ENCODE results near the gene CCDC88A.
"Not testable (repeated sequence)": the region's sequence is repeated elsewhere in the genome, so short reads cannot be mapped to it uniquely, and the experiment has no call there.

Gene CCDC88A

GRCh38 chr2:55395724-55396605 lies 23.7 kb downstream of the CCDC88A start:
- H3K27ac ChIP-seq = no peak overlapping the region
- no peak overlapping the region for H3K4me3 ChIP-seq

- H3K4me3 ChIP-seq = no peak overlapping the region
- no peak overlapping the region for H3K27ac ChIP-seq
Observed at GRCh38 chr2:55391615-55392242, 27.9 kb downstream of the CCDC88A start.

- no peak overlapping the region for H3K4me3 ChIP-seq
- H3K27ac ChIP-seq = no peak overlapping the region
Observed at GRCh38 chr2:55391155-55391554, 28.5 kb downstream of the CCDC88A start.

GRCh38 chr2:55385516-55385915 lies 34.1 kb downstream of the CCDC88A start:
- H3K4me3 ChIP-seq, H3K27ac ChIP-seq: not testable (repeated sequence)

GRCh38 chr2:55384786-55385185 lies 34.9 kb downstream of the CCDC88A start:
- Histone ChIP-seq H3K4me3 (no peak overlapping the region), H3K27ac (no peak overlapping the region)

- Histone ChIP-seq H3K4me3 (no peak overlapping the region), H3K27ac (no peak overlapping the region)
Observed at GRCh38 chr2:55371376-55371775, 48.3 kb downstream of the CCDC88A start.

- Histone ChIP-seq H3K27ac (no peak overlapping the region), H3K4me3 (no peak overlapping the region)
Observed at GRCh38 chr2:55370208-55370607, 49.4 kb downstream of the CCDC88A start.

- no peak overlapping the region for H3K4me3 ChIP-seq
- H3K27ac ChIP-seq = peak overlapping the region in 3 of 21 experiments; percentile 7 to 32 (median 25)
Observed at GRCh38 chr2:55365303-55365702, 54.4 kb downstream of the CCDC88A start.

- no peak overlapping the region for H3K4me3 ChIP-seq
Observed at GRCh38 chr2:55364189-55365055, 55.2 kb downstream of the CCDC88A start.

GRCh38 chr2:55363636-55364035 lies 56.0 kb downstream of the CCDC88A start:
- no peak overlapping the region for H3K4me3 ChIP-seq
- H3K27ac ChIP-seq = no peak overlapping the region

More at GRCh38 chr2:55364189-55365055, 55.2 kb downstream of the CCDC88A start:
- H3K27ac ChIP-seq = peak overlapping the region in 8 of 21 experiments; percentile 2 to 53 (median 22)

- H3K27ac ChIP-seq = no peak overlapping the region
Observed at GRCh38 chr2:55361465-55362189, 58.0 kb downstream of the CCDC88A start.

GRCh38 chr2:55358451-55358850 lies 61.2 kb downstream of the CCDC88A start:
- Histone ChIP-seq H3K4me3 (no peak overlapping the region), H3K27ac (peak overlapping the region in 1 of 21 experiments; percentile 36)

More at GRCh38 chr2:55361465-55362189, 58.0 kb downstream of the CCDC88A start:
- no peak overlapping the region for H3K4me3 ChIP-seq

GRCh38 chr2:55357927-55358326 lies 61.7 kb downstream of the CCDC88A start:
- peak overlapping the region in 1 of 21 experiments; percentile 36 for H3K27ac ChIP-seq
- H3K4me3 ChIP-seq = no peak overlapping the region

- Histone ChIP-seq H3K27ac (no peak overlapping the region), H3K4me3 (no peak overlapping the region)
Observed at GRCh38 chr2:55357164-55357563, 62.5 kb downstream of the CCDC88A start.

GRCh38 chr2:55356136-55356535 lies 63.5 kb downstream of the CCDC88A start:
- H3K4me3 ChIP-seq, H3K27ac ChIP-seq: not testable (repeated sequence)

- Histone ChIP-seq H3K4me3 (no peak overlapping the region), H3K27ac (no peak overlapping the region)
Observed at GRCh38 chr2:55355451-55355850, 64.2 kb downstream of the CCDC88A start.

GRCh38 chr2:55351672-55352071 lies 68.0 kb downstream of the CCDC88A start:
- Histone ChIP-seq H3K27ac (no peak overlapping the region), H3K4me3 (no peak overlapping the region)

GRCh38 chr2:55345064-55345463 lies 74.6 kb downstream of the CCDC88A start:
- H3K27ac ChIP-seq = no peak overlapping the region

GRCh38 chr2:55338268-55338667 lies 81.4 kb downstream of the CCDC88A start:
- H3K27ac ChIP-seq = no peak overlapping the region
- no peak overlapping the region for H3K4me3 ChIP-seq

More at GRCh38 chr2:55345064-55345463, 74.6 kb downstream of the CCDC88A start:
- H3K4me3 ChIP-seq = no peak overlapping the region

All from skin epidermis (tissue), 12 donors.